Left lobe of liver (tissue), 2 donors: Measurements from ENCODE around the gene GANC. TPM values are rescaled to one million over a fixed set of nuclear protein-coding genes. Genes with fewer than 3 reads are reported as not detected.
A peak's percentile ranks its signal among the peaks of the same experiment; 100 is the strongest.

Experiments
- ATAC-seq: fragments of 200-7000 bp; cut with Tn5 transposase; one replicate; pipeline ENCODE4 v1.9.1; 2020; ENCODE audit warnings: mild to moderate bottlenecking, moderate library complexity
- DNase-seq: peaks from one replicate; pipeline ENCODE4 v3.0.0-alpha.2; 2020; ENCODE audit warnings: low spot score
- total RNA-seq: library from RNA; stranded (reverse); gene quantifications from one replicate; pipeline ENCODE4 v1.2.1, GENCODE V29; 2021
- donor health status: DM: no; HTN: no; CAD: no; lungs with moderate emphysema.
- donor health status: DM: no; HTN: yes; CAD: no.

GANC gene
- total RNA-seq, 1 donor from 2014 or later: 33.8 TPM

GRCh38 chr15:42338500-42338899, 65.5 kb downstream of the GANC start:
- ATAC-seq: no peak
- no peak for DNase-seq

GRCh38 chr15:42343596-42344232, 70.7 kb downstream of the GANC start:
- ATAC-seq: no peak

GRCh38 chr15:42344763-42345162, 71.8 kb downstream of the GANC start:
- DNase-seq (no peak), ATAC-seq (peak; percentile 87)

More at GRCh38 chr15:42343596-42344232, 70.7 kb downstream of the GANC start:
- DNase-seq: no peak

- DNase-seq (no peak), ATAC-seq (no peak)
These were observed 72.5 kb downstream of the GANC start for GRCh38 chr15:42345504-42345903.

GRCh38 chr15:42348083-42348482, 75.1 kb downstream of the GANC start:
- DNase-seq (no peak), ATAC-seq (no peak)

GRCh38 chr15:42349186-42349585, 76.2 kb downstream of the GANC start:
- DNase-seq: no peak
- ATAC-seq: no peak

GRCh38 chr15:42352401-42352800, 79.4 kb downstream of the GANC start:
- ATAC-seq: no peak
- no peak for DNase-seq

- DNase-seq: no peak
These were observed 80.1 kb downstream of the GANC start for GRCh38 chr15:42353061-42353460.

GRCh38 chr15:42354824-42355223, 81.8 kb downstream of the GANC start:
- DNase-seq (no peak), ATAC-seq (no peak)

More at GRCh38 chr15:42353061-42353460, 80.1 kb downstream of the GANC start:
- ATAC-seq: no peak

- ATAC-seq (no peak), DNase-seq (no peak)
These were observed 82.3 kb downstream of the GANC start for GRCh38 chr15:42355291-42355690.

GRCh38 chr15:42356851-42357250, 83.8 kb downstream of the GANC start:
- DNase-seq: no peak
- no peak for ATAC-seq

GRCh38 chr15:42358141-42358540, 85.1 kb downstream of the GANC start:
- DNase-seq (no peak), ATAC-seq (no peak)

GRCh38 chr15:42359249-42359648, 86.2 kb downstream of the GANC start, which contains the start of gene CAPN3:
Gene CAPN3, plus strand, starts transcription at chr15:42359501. Its CDS starts 305 bp downstream, at chr15:42359806.
- ATAC-seq (no peak), DNase-seq (no peak)

- no peak for ATAC-seq
- no peak for DNase-seq
These were observed 87.0 kb downstream of the GANC start for GRCh38 chr15:42359985-42360384.

- no peak for ATAC-seq
- no peak for DNase-seq
These were observed 87.6 kb downstream of the GANC start for GRCh38 chr15:42360535-42361112.

GRCh38 chr15:42363487-42363886, 90.5 kb downstream of the GANC start:
- DNase-seq (no peak), ATAC-seq (no peak)

GRCh38 chr15:42363942-42364341, 90.9 kb downstream of the GANC start:
- no peak for ATAC-seq

GRCh38 chr15:42364529-42364928, 91.5 kb downstream of the GANC start:
- DNase-seq: peak; percentile 54
- peak; percentile 39 for ATAC-seq

More at GRCh38 chr15:42363942-42364341, 90.9 kb downstream of the GANC start:
- no peak for DNase-seq

- ATAC-seq (no peak), DNase-seq (no peak)
These were observed 93.0 kb downstream of the GANC start for GRCh38 chr15:42365921-42366550.

GRCh38 chr15:42367041-42367440, 94.0 kb downstream of the GANC start:
- ATAC-seq: peak; percentile 45

GRCh38 chr15:42368096-42368495, 95.1 kb downstream of the GANC start:
- DNase-seq (no peak), ATAC-seq (no peak)

More at GRCh38 chr15:42367041-42367440, 94.0 kb downstream of the GANC start:
- DNase-seq: no peak

- ATAC-seq (no peak), DNase-seq (no peak)
These were observed 98.1 kb downstream of the GANC start for GRCh38 chr15:42371096-42371495.
